Activated T-cell treated with anti-CD3 and anti-CD28 coated beads, Interleukin-2, amount 50 U/mL, for 72 hours (primary cell): ENCODE measurements around the gene RIN3. TPM values are rescaled to one million over a fixed set of nuclear protein-coding genes. Genes with fewer than 3 reads are reported as not detected.
"Not testable (repeated sequence)": the region's sequence is repeated elsewhere in the genome, so short reads cannot be mapped to it uniquely, and the experiment has no call there.

Experiments used
- ATAC-seq, 2 donors: fragments of 150-1000 bp; cut with Tn5 transposase; replicated peaks in 1 of 2; 2 replicates each; pipeline ENCODE4 v1.10.0; 2021; ENCODE audit warnings: moderate library complexity in 2 of 2, mild to moderate bottlenecking in 1 of 2
- DNase-seq, 2 donors: peaks; one replicate each; pipeline ENCODE4 v3.0.0; 2021 to 2022; ENCODE audit warnings: mixed read lengths in 1 of 2
- H3K27ac Mint-ChIP-seq: one replicate; pipeline ENCODE4 v1.8.0; 2022; ENCODE audit warnings: mild to moderate bottlenecking, moderate library complexity, mixed read lengths
- H3K27me3 Mint-ChIP-seq: one replicate; pipeline ENCODE4 v1.8.0; 2022; ENCODE audit warnings: low read depth, mixed read lengths
- H3K36me3 Mint-ChIP-seq, 2 donors: one replicate each; pipeline ENCODE4 v1.8.0; 2022; ENCODE audit warnings: mixed read lengths in 2 of 2, mild to moderate bottlenecking in 1 of 2; ENCODE audit not compliant: insufficient read depth in 2 of 2
- H3K4me1 Mint-ChIP-seq: one replicate; pipeline ENCODE4 v1.8.0; 2022; ENCODE audit warnings: low read depth, mixed read lengths
- H3K4me3 Mint-ChIP-seq, 2 donors: one replicate each; pipeline ENCODE4 v1.8.0; 2022; ENCODE audit warnings: mild to moderate bottlenecking in 2 of 2, mixed read lengths in 2 of 2, moderate library complexity in 2 of 2
- H3K9me3 Mint-ChIP-seq, 2 donors: one replicate each; pipeline ENCODE4 v1.8.0; 2022; ENCODE audit warnings: mixed read lengths in 2 of 2
- total RNA-seq, 2 donors: library from RNA; stranded (reverse); gene quantifications; one replicate each; pipeline ENCODE4 v1.2.3, GENCODE V29; 2022

The RIN3 gene
- total RNA-seq, 2 donors from 2014 or later = 33.6 to 36.3 TPM

DNA sequence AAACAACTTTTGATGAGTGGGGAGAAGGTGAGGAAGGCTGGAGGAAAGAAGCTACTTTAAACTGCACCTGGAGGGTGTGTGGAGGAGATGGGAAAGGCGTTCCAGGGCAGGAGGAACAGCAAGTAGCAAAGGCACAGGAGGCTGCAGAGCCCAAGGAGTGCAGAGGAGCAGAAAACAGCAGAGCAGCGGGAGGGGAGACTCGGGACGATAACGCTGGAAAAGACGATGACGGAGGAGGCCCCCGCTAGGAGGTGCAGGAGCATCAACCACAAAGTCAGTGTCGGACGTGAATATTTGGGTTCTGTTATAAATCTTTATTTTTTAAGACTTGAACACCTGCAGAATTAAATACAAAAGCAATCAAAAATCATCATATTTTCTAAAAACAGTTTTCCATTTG is 189.9 kb downstream of the RIN3 start:
- Mint-ChIP-seq H3K27ac (no peak overlapping the region), H3K4me3 (no peak overlapping the region), H3K4me1 (no peaks in the 10 kb centered on the region), H3K9me3 (no peaks in the 10 kb centered on the region), H3K36me3 (no peaks in the 10 kb centered on the region), H3K27me3 (peaks cover 11% of the 10 kb centered on the region)
- ATAC-seq = no peak
- DNase-seq = no peak

GRCh38 chr14:92704036-92704804 is 190.6 kb downstream of the RIN3 start:
- H3K27ac Mint-ChIP-seq = no peak overlapping the region
- ATAC-seq (peak in 1 of 2 donors; percentile 55), DNase-seq (no peak)
- peaks cover 11% of the 10 kb centered on the region for H3K27me3 Mint-ChIP-seq
- no peaks in the 10 kb centered on the region for H3K9me3 Mint-ChIP-seq
- H3K4me1 Mint-ChIP-seq = no peaks in the 10 kb centered on the region
- H3K4me3 Mint-ChIP-seq = no peak overlapping the region
- H3K36me3 Mint-ChIP-seq = no peaks in the 10 kb centered on the region

DNA sequence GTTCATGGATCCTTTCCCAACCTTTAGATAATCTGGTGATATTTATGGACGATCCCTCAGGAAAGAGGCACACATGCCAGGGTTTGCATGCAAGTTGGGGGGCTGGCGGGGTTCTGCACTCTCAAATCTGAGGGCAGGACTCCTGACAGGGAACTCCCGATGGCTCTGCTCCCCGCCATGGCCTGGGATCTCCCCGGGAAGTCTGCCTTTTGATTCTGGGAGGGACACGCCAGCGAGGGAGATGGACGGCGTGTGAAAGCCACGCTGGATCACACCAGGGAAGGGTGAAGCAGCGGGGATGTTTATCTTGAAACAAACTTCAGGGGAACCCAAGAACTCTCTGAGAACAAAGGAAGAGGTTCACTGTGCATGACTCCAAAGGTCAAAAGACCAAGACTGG is 191.2 kb downstream of the RIN3 start:
- Mint-ChIP-seq H3K4me1 (no peaks in the 10 kb centered on the region), H3K27me3 (peaks cover 11% of the 10 kb centered on the region), H3K4me3 (no peak overlapping the region), H3K9me3 (no peaks in the 10 kb centered on the region), H3K36me3 (no peaks in the 10 kb centered on the region), H3K27ac (no peak overlapping the region)
- ATAC-seq (no peak), DNase-seq (no peak)

DNA sequence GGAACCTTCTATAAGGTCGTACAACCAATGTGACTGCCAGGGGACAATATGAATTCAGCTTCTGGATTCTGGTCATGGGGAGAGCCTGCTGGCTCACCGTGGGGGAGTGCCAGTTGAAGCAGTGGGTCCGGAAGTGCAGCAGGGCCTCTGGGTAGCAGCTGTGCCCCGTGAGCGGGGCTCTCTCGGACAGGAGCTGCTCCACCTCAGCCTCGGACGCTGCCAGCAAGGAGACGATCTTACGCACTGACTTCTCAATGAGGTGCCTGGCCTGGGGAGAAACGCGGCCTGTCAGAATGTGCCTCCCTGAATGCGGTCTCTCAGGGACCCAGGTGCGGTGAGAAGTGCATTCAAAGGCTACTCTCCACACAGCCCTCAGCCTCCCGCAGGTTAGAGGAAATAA is 192.8 kb downstream of the RIN3 start:
- no peaks in the 10 kb centered on the region for H3K4me1 Mint-ChIP-seq
- peaks cover 3% of the 10 kb centered on the region for H3K27me3 Mint-ChIP-seq
- H3K9me3 Mint-ChIP-seq = no peaks in the 10 kb centered on the region
- no peak overlapping the region for H3K4me3 Mint-ChIP-seq
- H3K36me3 Mint-ChIP-seq = no peaks in the 10 kb centered on the region
- ATAC-seq (no peak), DNase-seq (no peak)
- no peak overlapping the region for H3K27ac Mint-ChIP-seq

GRCh38 chr14:92709340-92710000 is 195.9 kb downstream of the RIN3 start:
- Mint-ChIP-seq H3K9me3 (no peaks in the 10 kb centered on the region), H3K4me1 (no peaks in the 10 kb centered on the region), H3K4me3 (no peak overlapping the region), H3K27ac (no peak overlapping the region), H3K36me3 (no peaks in the 10 kb centered on the region), H3K27me3 (no peaks in the 10 kb centered on the region)
- ATAC-seq (no peak), DNase-seq (no peak)

GRCh38 chr14:92710001-92710341 is 196.4 kb downstream of the RIN3 start:
- no peak for DNase-seq
- Mint-ChIP-seq H3K27ac (no peak overlapping the region), H3K4me3 (no peak overlapping the region), H3K36me3 (no peaks in the 10 kb centered on the region), H3K4me1 (no peaks in the 10 kb centered on the region), H3K9me3 (no peaks in the 10 kb centered on the region), H3K27me3 (no peaks in the 10 kb centered on the region)
- ATAC-seq = no peak

DNA sequence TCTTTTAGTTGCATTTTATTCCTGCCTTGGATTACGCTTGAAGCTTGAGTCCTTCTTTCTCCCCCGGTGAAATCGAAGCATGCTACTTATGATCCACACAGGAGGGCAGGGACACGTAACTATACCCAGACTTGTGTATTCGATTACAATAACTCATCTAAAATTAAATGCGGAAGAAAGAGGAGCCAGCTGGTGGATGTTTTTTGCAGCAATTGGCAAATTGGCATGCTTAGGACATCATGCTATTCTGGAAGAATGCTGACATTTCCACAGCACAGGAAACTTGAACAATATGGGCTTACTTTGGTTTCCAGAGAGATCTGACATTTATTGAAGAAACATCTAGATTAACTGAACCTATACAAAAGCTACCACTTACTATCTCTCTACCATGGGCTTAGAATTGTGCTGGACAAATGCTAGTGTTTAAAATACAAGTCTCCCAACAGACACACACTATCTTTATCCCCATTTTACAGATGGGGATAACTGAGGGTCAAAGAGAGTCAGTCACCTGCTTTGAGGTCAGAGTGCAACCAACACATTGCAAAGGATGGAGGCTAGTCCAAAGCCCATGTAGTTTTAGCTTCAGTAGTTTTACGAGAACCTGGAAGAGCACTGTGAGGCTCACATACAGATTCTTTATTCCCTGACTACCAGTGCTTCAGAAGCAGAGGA is 198.5 kb downstream of the RIN3 start:
- no peak for ATAC-seq
- H3K9me3 Mint-ChIP-seq = no peaks in the 10 kb centered on the region
- H3K27ac Mint-ChIP-seq = no peak overlapping the region
- no peak for DNase-seq
- no peak overlapping the region for H3K4me3 Mint-ChIP-seq
- H3K4me1 Mint-ChIP-seq = no peaks in the 10 kb centered on the region
- no peaks in the 10 kb centered on the region for H3K27me3 Mint-ChIP-seq
- H3K36me3 Mint-ChIP-seq = no peaks in the 10 kb centered on the region

GRCh38 chr14:92712654-92713051 is 199.1 kb downstream of the RIN3 start:
- DNase-seq (no peak), ATAC-seq (no peak)
- H3K36me3 Mint-ChIP-seq = no peaks in the 10 kb centered on the region
- no peak overlapping the region for H3K27ac Mint-ChIP-seq
- no peak overlapping the region for H3K4me3 Mint-ChIP-seq
- H3K9me3 Mint-ChIP-seq = no peaks in the 10 kb centered on the region
- no peaks in the 10 kb centered on the region for H3K27me3 Mint-ChIP-seq
- no peaks in the 10 kb centered on the region for H3K4me1 Mint-ChIP-seq

DNA sequence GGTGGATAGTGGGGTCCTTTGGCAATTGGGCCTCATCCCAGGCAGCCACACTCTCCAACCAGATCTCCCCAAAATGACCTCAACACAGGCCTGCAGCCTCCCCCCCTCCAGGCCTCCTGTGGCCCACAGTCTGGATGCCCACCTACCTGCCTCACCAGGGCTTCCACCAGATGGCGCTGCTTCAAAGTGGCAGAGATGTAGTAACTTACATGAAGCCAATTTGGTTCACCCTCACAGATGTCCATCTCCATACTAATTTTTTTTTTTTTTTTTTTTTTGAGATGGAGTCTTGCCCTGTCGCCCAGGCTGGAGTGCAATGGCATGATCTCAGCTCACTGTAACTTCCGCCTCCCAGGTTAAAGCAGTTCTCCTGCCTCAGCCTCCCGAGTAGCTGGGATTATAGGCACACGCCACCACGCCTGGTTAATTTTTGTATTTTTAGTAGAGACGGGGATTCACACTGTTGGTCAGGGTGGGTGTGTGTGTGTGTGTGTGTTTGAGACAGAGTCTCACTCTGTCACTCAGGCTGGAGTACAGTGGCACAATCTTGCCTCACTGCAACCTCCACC is 201.2 kb downstream of the RIN3 start:
- not testable (repeated sequence) for H3K4me1 Mint-ChIP-seq, H3K27me3 Mint-ChIP-seq, H3K4me3 Mint-ChIP-seq, H3K9me3 Mint-ChIP-seq, H3K36me3 Mint-ChIP-seq, H3K27ac Mint-ChIP-seq
- ATAC-seq (peak; percentile 79 to 85), DNase-seq (peak; percentile 86 to 88)

DNA sequence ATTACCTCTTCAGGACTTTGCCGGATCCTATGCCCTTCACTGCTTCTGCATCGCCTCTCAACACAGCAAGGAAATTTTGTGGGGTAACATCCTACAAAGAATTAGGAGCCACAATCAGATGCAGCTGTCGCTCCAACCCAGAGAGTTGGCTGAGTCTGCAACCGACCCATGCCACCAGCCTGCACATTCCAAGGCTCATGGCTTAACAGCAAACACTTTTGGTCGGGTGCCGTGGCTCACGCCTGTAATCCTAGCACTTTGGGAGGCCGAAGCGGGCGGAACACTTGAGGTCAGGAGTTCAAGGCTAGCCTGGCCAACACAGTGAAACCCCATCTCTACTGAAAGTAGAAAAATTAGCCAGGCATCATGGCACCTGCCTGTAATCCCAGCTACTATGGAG is 202.6 kb downstream of the RIN3 start:
- no peaks in the 10 kb centered on the region for H3K27me3 Mint-ChIP-seq
- no peak overlapping the region for H3K4me3 Mint-ChIP-seq
- no peaks in the 10 kb centered on the region for H3K9me3 Mint-ChIP-seq
- no peak for ATAC-seq
- no peak overlapping the region for H3K27ac Mint-ChIP-seq
- peaks cover 0 to 2% of the 10 kb centered on the region in 2 donors for H3K36me3 Mint-ChIP-seq
- H3K4me1 Mint-ChIP-seq = no peaks in the 10 kb centered on the region
- no peak for DNase-seq

DNA sequence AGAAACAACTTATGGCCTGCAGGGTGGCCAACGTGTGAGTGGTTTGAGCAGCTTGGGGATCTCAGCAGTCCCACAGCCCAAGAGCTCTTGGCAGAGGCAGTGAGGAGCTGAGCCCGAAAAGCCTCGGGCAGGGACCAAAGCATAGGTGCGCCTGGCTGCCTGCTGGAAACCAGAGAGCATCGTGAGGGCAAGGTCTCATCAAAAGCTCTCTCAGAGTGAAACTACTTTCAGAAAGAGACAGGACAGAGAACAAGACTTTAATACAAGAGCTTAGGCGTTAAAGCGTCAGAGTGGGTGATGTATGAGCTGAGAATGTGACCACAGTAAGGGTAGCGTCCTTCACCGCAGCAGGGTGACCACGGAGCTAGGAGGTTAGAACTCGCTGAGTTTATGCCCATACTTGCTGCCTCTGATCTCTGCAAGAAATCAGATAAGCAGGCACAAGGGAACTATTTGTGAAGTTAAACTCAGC is 204.0 kb downstream of the RIN3 start:
- Mint-ChIP-seq H3K36me3 (peaks cover 0 to 2% of the 10 kb centered on the region in 2 donors), H3K27ac (no peak overlapping the region), H3K4me1 (no peaks in the 10 kb centered on the region), H3K4me3 (no peak overlapping the region), H3K9me3 (no peaks in the 10 kb centered on the region), H3K27me3 (no peaks in the 10 kb centered on the region)
- ATAC-seq (peak; percentile 80 to 89), DNase-seq (peak; percentile 29 to 32)

DNA sequence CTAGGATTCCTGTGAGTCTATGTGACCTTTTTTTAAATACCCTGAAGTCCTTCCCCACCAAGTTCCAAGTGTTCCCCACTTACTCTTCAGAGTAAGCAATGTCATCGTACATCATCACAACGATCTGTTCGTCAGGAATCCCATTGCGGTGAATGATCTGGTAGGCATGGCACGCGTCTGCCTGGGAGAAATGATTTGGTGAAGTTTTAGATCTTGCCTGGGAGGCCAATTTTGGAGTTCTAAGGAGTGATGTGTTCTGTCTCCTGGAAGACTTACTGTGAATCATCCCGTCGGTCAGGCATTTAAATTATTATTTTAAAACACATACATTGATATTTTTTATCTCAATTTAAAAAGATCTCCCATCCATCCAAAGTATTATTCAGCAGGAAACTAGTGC is 205.1 kb downstream of the RIN3 start:
- H3K36me3 Mint-ChIP-seq = peaks cover 0 to 2% of the 10 kb centered on the region in 2 donors
- H3K27me3 Mint-ChIP-seq = no peaks in the 10 kb centered on the region
- no peak overlapping the region for H3K4me3 Mint-ChIP-seq
- DNase-seq (no peak), ATAC-seq (no peak)
- H3K27ac Mint-ChIP-seq = no peak overlapping the region
- no peaks in the 10 kb centered on the region for H3K4me1 Mint-ChIP-seq
- no peaks in the 10 kb centered on the region for H3K9me3 Mint-ChIP-seq

DNA sequence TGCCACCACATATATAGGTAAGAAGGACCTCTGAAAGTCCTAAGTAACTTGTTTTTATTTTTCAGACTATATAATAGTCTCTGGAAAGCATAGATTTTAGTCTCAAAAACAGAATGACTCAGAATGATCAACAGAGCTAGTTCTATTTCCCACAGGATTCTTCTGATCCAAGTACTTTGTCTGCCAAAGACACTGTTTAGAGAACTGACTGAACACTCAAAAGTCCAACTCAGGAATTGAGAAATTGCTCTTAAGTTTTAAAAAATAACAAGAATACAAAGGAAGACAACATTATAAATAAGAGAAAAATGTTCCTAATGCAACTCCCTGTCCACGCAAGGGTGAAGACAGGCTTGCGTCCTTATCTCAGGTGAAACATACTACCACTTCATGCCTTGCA is 205.8 kb downstream of the RIN3 start:
- Mint-ChIP-seq H3K4me1 (no peaks in the 10 kb centered on the region), H3K27me3 (no peaks in the 10 kb centered on the region), H3K9me3 (no peaks in the 10 kb centered on the region), H3K4me3 (no peak overlapping the region), H3K27ac (no peak overlapping the region), H3K36me3 (peaks cover 0 to 2% of the 10 kb centered on the region in 2 donors)
- ATAC-seq = no peak
- DNase-seq = no peak
